K562 (cell line): ENCODE measurements around the gene LPA. TPM values are rescaled to one million over a fixed set of nuclear protein-coding genes. Genes with fewer than 3 reads are reported as not detected.

Experiments
- CEBPZ ChIP-seq: fragments of 150-350 bp; IDR thresholded peaks from 2 replicates; pipeline ENCODE4 v1.6.1; 2014; ENCODE audit warnings: low read depth, mild to moderate bottlenecking, low read length, borderline replicate concordance
- polyA plus RNA-seq, 8 experiments: library from polyadenylated mRNA; depleted of rRNA in 4 of 8; stranded (reverse) in 5 of 8; unstranded in 3 of 8; fragments of >200 nt; fragmentation: Nextera tagmentation in 2 of 8; fragmentation: Illumina TruSeq in 1 of 8; extraction: Ambion mirVana in 2 of 8; extraction: Trizol in 1 of 8; gene quantifications; 2 replicates each; pipeline versions ENCODE4 v1.2.1 to v1.2.3, GENCODE V29; 2011 to 2014; ENCODE audit warnings: inconsistent platforms in 1 of 8, missing spikeins in 1 of 8
- total RNA-seq, 7 experiments: library from RNA; depleted of rRNA in 6 of 7; stranded (reverse); fragments of >200 nt in 6 of 7; fragmentation: Illumina TruSeq in 2 of 7; extraction: Trizol in 2 of 7; gene quantifications; 2 replicates each; pipeline versions ENCODE4 v1.2.1 to v1.2.3, GENCODE V29; 2011 to 2021; ENCODE audit warnings: low replicate concordance in 1 of 7

Gene LPA
- total and polyA plus RNA-seq, 9 of the 15 experiments (the other 6 are each of a cell fraction or from before 2014, with no cell fraction given) = 0.01 to 0.18 (median 0.07) TPM; not detected in 6

- no peak for TF ChIP-seq CEBPZ
Observed at GRCh38 chr6:160487116-160487515, 177.0 kb downstream of the LPA start (continued).

Other genes with a start within 250 kb of the LPA start
- gene PLG, start 38.0 kb upstream of the LPA start, total RNA-seq (2014; rRNA removed) = not detected in 2 replicates
- gene PLG, start 38.0 kb upstream of the LPA start, total RNA-seq (2014; rRNA removed; fragmentation: Illumina TruSeq; extraction: Trizol) = not detected in 2 replicates
- gene PLG, start 38.0 kb upstream of the LPA start, total RNA-seq (2015; rRNA removed; fragmentation: Illumina TruSeq; extraction: Trizol) = not detected in 2 replicates
- 0.64 and 0.69 TPM in 2 replicates for gene PLG, start 38.0 kb upstream of the LPA start, total RNA-seq (2021)
- not detected in 2 replicates for gene PLG, start 38.0 kb upstream of the LPA start, polyA plus RNA-seq (2011; rRNA removed)
- gene PLG, start 38.0 kb upstream of the LPA start, polyA plus RNA-seq (2014; fragmentation: Illumina TruSeq; extraction: Trizol) = not detected in 2 replicates
- not detected for gene PLG, start 38.0 kb upstream of the LPA start, polyA plus RNA-seq (2014; fragmentation: Nextera tagmentation; extraction: Ambion mirVana)
- gene PLG, start 38.0 kb upstream of the LPA start, polyA plus RNA-seq (2014; rRNA removed) = not detected in 2 replicates